Activated T-helper 2 cell treated with anti-CD3 and anti-CD28 coated beads, Interferon-gamma antibody, Interleukin-2, Interleukin-4, amounts not matched to agents 10 μg/mL and 5 μg/mL and 100 μg/mL, durations not matched to agents 14 hours and 24 hours and 36 hours (primary cell): ENCODE measurements around the gene NUF2. TPM values are rescaled to one million over a fixed set of nuclear protein-coding genes. Genes with fewer than 3 reads are reported as not detected.
"Not testable (repeated sequence)": the region's sequence is repeated elsewhere in the genome, so short reads cannot be mapped to it uniquely, and the experiment has no call there.

Source experiments
- DNase-seq: peaks from one replicate; pipeline ENCODE4 v3.0.0; 2021; ENCODE audit warnings: low spot score
- H3K27ac Mint-ChIP-seq: one replicate; pipeline ENCODE4 v1.8.0; 2021; ENCODE audit warnings: mixed read lengths
- H3K27me3 Mint-ChIP-seq: one replicate; pipeline ENCODE4 v1.8.0; 2021; ENCODE audit warnings: low read depth, mixed read lengths
- H3K36me3 Mint-ChIP-seq: one replicate; pipeline ENCODE4 v1.8.0; 2021; ENCODE audit warnings: low read depth, mixed read lengths
- H3K4me1 Mint-ChIP-seq: one replicate; pipeline ENCODE4 v1.8.0; 2021; ENCODE audit warnings: low read depth, mixed read lengths
- H3K4me3 Mint-ChIP-seq: one replicate; pipeline ENCODE4 v1.8.0; 2021; ENCODE audit warnings: low read depth, mild to moderate bottlenecking, moderate library complexity, mixed read lengths
- H3K9me3 Mint-ChIP-seq: one replicate; pipeline ENCODE4 v1.8.0; 2021; ENCODE audit warnings: mixed read lengths
- intact Hi-C: fragments of 100-400 bp; cut with micrococcal nuclease; formaldehyde crosslinking; loops from one replicate; pipeline ENCODE4 v1.15.1; 2023
- total RNA-seq: library from RNA; stranded (reverse); gene quantifications from 2 replicates; pipeline ENCODE4 v1.2.3, GENCODE V29; 2022

The NUF2 gene
- total RNA-seq, 1 donor from 2014 or later, result 45.5 TPM

GRCh38 chr1:163300568-163300967, 21.2 kb upstream of the NUF2 start:
- no peak overlapping the region for H3K4me3 Mint-ChIP-seq
- no peaks in the 10 kb centered on the region for H3K4me1 Mint-ChIP-seq
- intact Hi-C loops, result no loop called here
- H3K27ac Mint-ChIP-seq, result no peak overlapping the region
- no peaks in the 10 kb centered on the region for H3K27me3 Mint-ChIP-seq
- peaks cover 6% of the 10 kb centered on the region for H3K36me3 Mint-ChIP-seq
- DNase-seq, result no peak
- H3K9me3 Mint-ChIP-seq, result no peaks in the 10 kb centered on the region

GRCh38 chr1:163303561-163303960, 18.2 kb upstream of the NUF2 start:
- H3K36me3 Mint-ChIP-seq, result peaks cover 7% of the 10 kb centered on the region
- no peaks in the 10 kb centered on the region for H3K27me3 Mint-ChIP-seq
- no peaks in the 10 kb centered on the region for H3K9me3 Mint-ChIP-seq

GRCh38 chr1:163305441-163305840, 16.3 kb upstream of the NUF2 start:
- no peak overlapping the region for H3K4me3 Mint-ChIP-seq
- H3K36me3 Mint-ChIP-seq, result peaks cover 14% of the 10 kb centered on the region
- H3K9me3 Mint-ChIP-seq, result no peaks in the 10 kb centered on the region
- no peak overlapping the region for H3K27ac Mint-ChIP-seq
- H3K4me1 Mint-ChIP-seq, result peaks cover 5% of the 10 kb centered on the region
- intact Hi-C loops, result no loop called here
- H3K27me3 Mint-ChIP-seq, result no peaks in the 10 kb centered on the region
- DNase-seq, result no peak

More at GRCh38 chr1:163303561-163303960, 18.2 kb upstream of the NUF2 start:
- intact Hi-C loops, result no loop called here
- no peak overlapping the region for H3K27ac Mint-ChIP-seq
- H3K4me1 Mint-ChIP-seq, result peaks cover 2% of the 10 kb centered on the region
- H3K4me3 Mint-ChIP-seq, result no peak overlapping the region
- DNase-seq, result no peak

GRCh38 chr1:163307479-163308171, 14.1 kb upstream of the NUF2 start:
- H3K27ac Mint-ChIP-seq, result no peak overlapping the region
- H3K36me3 Mint-ChIP-seq, result peaks cover 22% of the 10 kb centered on the region
- intact Hi-C loops, result no loop called here
- no peaks in the 10 kb centered on the region for H3K9me3 Mint-ChIP-seq
- no peaks in the 10 kb centered on the region for H3K27me3 Mint-ChIP-seq
- peaks cover 5% of the 10 kb centered on the region for H3K4me1 Mint-ChIP-seq
- DNase-seq, result no peak
- no peak overlapping the region for H3K4me3 Mint-ChIP-seq

- no peaks in the 10 kb centered on the region for H3K9me3 Mint-ChIP-seq
- no peak overlapping the region for H3K4me3 Mint-ChIP-seq
- H3K27me3 Mint-ChIP-seq, result no peaks in the 10 kb centered on the region
- H3K27ac Mint-ChIP-seq, result no peak overlapping the region
- peaks cover 5% of the 10 kb centered on the region for H3K4me1 Mint-ChIP-seq
- intact Hi-C loops, result no loop called here
- DNase-seq, result no peak
- peaks cover 21% of the 10 kb centered on the region for H3K36me3 Mint-ChIP-seq
Measured at GRCh38 chr1:163308811-163309210, 12.9 kb upstream of the NUF2 start.

- Mint-ChIP-seq H3K27ac (no peak overlapping the region), H3K27me3 (no peaks in the 10 kb centered on the region), H3K4me1 (peaks cover 5% of the 10 kb centered on the region), H3K36me3 (peaks cover 11% of the 10 kb centered on the region), H3K4me3 (no peak overlapping the region), H3K9me3 (no peaks in the 10 kb centered on the region)
- no peak for DNase-seq
- intact Hi-C loops, result loop anchor here (1.0 to 10.0 kb wide), 2 partner anchors 141 to 462 kb away; no protein-coding TSS in a partner anchor
Measured at GRCh38 chr1:163315773-163316374, 5.9 kb upstream of the NUF2 start.

- peaks cover 11% of the 10 kb centered on the region for H3K36me3 Mint-ChIP-seq
- intact Hi-C loops, result loop anchor here (5.0 kb wide), 2 partner anchors 759 to 824 kb away; partner anchors contain the start of genes UAP1 and UHMK1
- H3K4me3 Mint-ChIP-seq, result peak overlapping the region; percentile 96
- peak overlapping the region; percentile 97 for H3K27ac Mint-ChIP-seq
- H3K4me1 Mint-ChIP-seq, result peaks cover 29% of the 10 kb centered on the region
- no peaks in the 10 kb centered on the region for H3K27me3 Mint-ChIP-seq
- no peak for DNase-seq
- H3K9me3 Mint-ChIP-seq, result no peaks in the 10 kb centered on the region
Measured at GRCh38 chr1:163320891-163321290, 863 bp upstream of the NUF2 start.

- H3K4me1 Mint-ChIP-seq, result peaks cover 36% of the 10 kb centered on the region
- not testable (repeated sequence) for H3K27me3 Mint-ChIP-seq, DNase-seq, H3K9me3 Mint-ChIP-seq
- intact Hi-C loops, result loop anchor here (5.0 kb wide), 2 partner anchors 761 to 826 kb away; partner anchors contain the start of genes UAP1 and UHMK1
- peaks cover 24% of the 10 kb centered on the region for H3K36me3 Mint-ChIP-seq
- H3K4me3 Mint-ChIP-seq, result peak overlapping the region; percentile 96
- H3K27ac Mint-ChIP-seq, result peak overlapping the region; percentile 97
Measured at GRCh38 chr1:163323339-163323738, 1.6 kb downstream of the NUF2 start.

- no peaks in the 10 kb centered on the region for H3K27me3 Mint-ChIP-seq
- no peak overlapping the region for H3K4me3 Mint-ChIP-seq
- peaks cover 18% of the 10 kb centered on the region for H3K4me1 Mint-ChIP-seq
- H3K27ac Mint-ChIP-seq, result no peak overlapping the region
- DNase-seq, result no peak
- peaks cover 34% of the 10 kb centered on the region for H3K9me3 Mint-ChIP-seq
- H3K36me3 Mint-ChIP-seq, result peaks cover 87% of the 10 kb centered on the region
- intact Hi-C loops, result no loop called here
Measured at GRCh38 chr1:163331116-163331515, 9.4 kb downstream of the NUF2 start.

GRCh38 chr1:163335216-163335615, 13.5 kb downstream of the NUF2 start:
- H3K4me3 Mint-ChIP-seq, result no peak overlapping the region
- no peak overlapping the region for H3K27ac Mint-ChIP-seq
- peaks cover 30% of the 10 kb centered on the region for H3K9me3 Mint-ChIP-seq
- no peak for DNase-seq
- H3K4me1 Mint-ChIP-seq, result peaks cover 4% of the 10 kb centered on the region
- intact Hi-C loops, result loop anchor here (1.0 kb wide), 1 partner anchor 10 kb away; no protein-coding TSS in a partner anchor
- peaks cover 85% of the 10 kb centered on the region for H3K36me3 Mint-ChIP-seq
- no peaks in the 10 kb centered on the region for H3K27me3 Mint-ChIP-seq

GRCh38 chr1:163337631-163338030, 15.9 kb downstream of the NUF2 start:
- peaks cover 11% of the 10 kb centered on the region for H3K9me3 Mint-ChIP-seq
- peaks cover 62% of the 10 kb centered on the region for H3K36me3 Mint-ChIP-seq
- H3K4me3 Mint-ChIP-seq, result no peak overlapping the region
- DNase-seq, result no peak
- H3K4me1 Mint-ChIP-seq, result peaks cover under 1% of the 10 kb centered on the region
- intact Hi-C loops, result no loop called here
- H3K27ac Mint-ChIP-seq, result no peak overlapping the region
- H3K27me3 Mint-ChIP-seq, result no peaks in the 10 kb centered on the region

- Mint-ChIP-seq H3K36me3 (peaks cover 63% of the 10 kb centered on the region), H3K4me3 (no peak overlapping the region), H3K9me3 (no peaks in the 10 kb centered on the region), H3K4me1 (peaks cover 3% of the 10 kb centered on the region), H3K27ac (no peak overlapping the region), H3K27me3 (no peaks in the 10 kb centered on the region)
- no peak for DNase-seq
- intact Hi-C loops, result no loop called here
Measured at GRCh38 chr1:163346326-163346870, 24.6 kb downstream of the NUF2 start.

- no peak overlapping the region for H3K4me3 Mint-ChIP-seq
- peaks cover 70% of the 10 kb centered on the region for H3K36me3 Mint-ChIP-seq
- no peak overlapping the region for H3K27ac Mint-ChIP-seq
- no peak for DNase-seq
- intact Hi-C loops, result no loop called here
- peaks cover 5% of the 10 kb centered on the region for H3K4me1 Mint-ChIP-seq
- H3K27me3 Mint-ChIP-seq, result no peaks in the 10 kb centered on the region
- no peaks in the 10 kb centered on the region for H3K9me3 Mint-ChIP-seq
Measured at GRCh38 chr1:163347106-163347505, 25.4 kb downstream of the NUF2 start.
